GM18907 (cell line): ENCODE results near the gene CCT6B.
"Not testable (repeated sequence)": the region's sequence is repeated elsewhere in the genome, so short reads cannot be mapped to it uniquely, and the experiment has no call there.

Experiments used
- ATAC-seq: cut with Tn5 transposase; IDR thresholded peaks from one replicate; pipeline ENCODE4 v1.9.1; 2021; ENCODE audit warnings: mild to moderate bottlenecking, moderate library complexity; ENCODE audit not compliant: unreplicated experiment

Gene CCT6B

GRCh38 chr17:34980681-34981537, 19.6 kb upstream of the CCT6B start:
- peak; percentile 86 for ATAC-seq

- ATAC-seq: peak; percentile 83
Observed at GRCh38 chr17:34980353-34980680, 19.1 kb upstream of the CCT6B start, which contains the start of gene LIG3. TSS of gene LIG3 (plus strand) at chr17:34980512. CDS start at chr17:34983006, 2,494 bp downstream.

GRCh38 chr17:34979650-34980352, 18.5 kb upstream of the CCT6B start:
- no peak for ATAC-seq

GRCh38 chr17:34979153-34979552, 17.9 kb upstream of the CCT6B start:
- ATAC-seq: no peak

- no peak for ATAC-seq
Observed at GRCh38 chr17:34974794-34975785, 13.8 kb upstream of the CCT6B start.

GRCh38 chr17:34974179-34974578, 12.9 kb upstream of the CCT6B start:
- no peak for ATAC-seq

GRCh38 chr17:34958438-34958837, 2.8 kb downstream of the CCT6B start:
- no peak for ATAC-seq

- ATAC-seq: not testable (repeated sequence)
Observed at GRCh38 chr17:34950780-34951179, 10.5 kb downstream of the CCT6B start.

- no peak for ATAC-seq
Observed at GRCh38 chr17:34930283-34930682, 31.0 kb downstream of the CCT6B start.

GRCh38 chr17:34926661-34927060, 34.6 kb downstream of the CCT6B start:
- no peak for ATAC-seq

GRCh38 chr17:34920676-34921075, 40.6 kb downstream of the CCT6B start:
- no peak for ATAC-seq

GRCh38 chr17:34917381-34917780, 43.9 kb downstream of the CCT6B start:
- no peak for ATAC-seq

GRCh38 chr17:34916120-34916519, 45.1 kb downstream of the CCT6B start:
- ATAC-seq: no peak

- no peak for ATAC-seq
Observed at GRCh38 chr17:34913001-34913400, 48.3 kb downstream of the CCT6B start.

GRCh38 chr17:34909040-34909439, 52.2 kb downstream of the CCT6B start:
- no peak for ATAC-seq

- no peak for ATAC-seq
Observed at GRCh38 chr17:34902831-34903547, 58.3 kb downstream of the CCT6B start.

GRCh38 chr17:34899643-34900291, 61.5 kb downstream of the CCT6B start:
- no peak for ATAC-seq

GRCh38 chr17:34895383-34895782, 65.9 kb downstream of the CCT6B start:
- ATAC-seq: no peak

- no peak for ATAC-seq
Observed at GRCh38 chr17:34894964-34895363, 66.3 kb downstream of the CCT6B start.
